Activated naive CD4-positive, alpha-beta T cell treated with Interleukin-2 at 50 U/mL for 16 hours (primary cell): ENCODE measurements around the gene MYL10.

Experiments used
- DNase-seq: peaks from one replicate; pipeline ENCODE4 v3.0.0-alpha.2; 2020

MYL10 gene

DNA sequence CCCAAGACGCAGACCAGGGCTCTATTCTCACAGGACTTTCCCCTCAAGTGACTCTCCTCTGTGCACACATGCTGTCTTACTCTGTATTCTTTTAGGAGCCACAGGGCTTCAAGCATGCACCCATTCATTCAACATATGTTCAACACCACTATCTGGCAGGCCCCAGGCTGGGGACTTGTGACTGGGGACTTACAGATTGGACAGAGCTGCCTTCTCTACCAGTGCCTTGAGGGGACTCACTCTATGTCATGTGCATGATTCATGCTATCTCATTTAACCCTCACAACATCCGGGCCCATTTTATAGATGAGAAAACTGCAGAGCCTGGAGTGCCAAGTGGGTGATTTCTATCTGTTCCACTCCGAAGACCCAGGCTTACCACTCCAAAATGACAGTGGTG lies 34.3 kb downstream of the MYL10 start:
- no peak for DNase-seq

DNA sequence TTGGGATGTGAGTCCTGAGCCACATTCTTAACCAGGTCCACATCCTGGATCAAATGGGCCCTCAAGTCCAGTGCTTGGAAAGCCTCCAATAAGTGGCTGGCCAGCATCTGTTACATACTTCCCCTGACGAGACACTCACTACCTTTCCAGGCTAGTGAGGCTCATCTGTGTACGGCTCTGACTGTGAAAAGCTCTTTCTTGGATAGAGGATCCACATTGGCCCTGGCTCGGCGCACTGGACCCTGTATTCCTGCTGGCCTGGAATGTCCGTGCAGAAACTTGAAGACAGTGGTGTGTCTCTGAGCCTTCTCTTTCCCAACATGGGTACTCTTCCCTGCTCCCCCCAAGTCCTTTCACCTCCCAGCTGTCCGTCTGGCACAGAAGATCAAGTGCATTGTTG lies 35.5 kb downstream of the MYL10 start:
- DNase-seq: no peak

DNA sequence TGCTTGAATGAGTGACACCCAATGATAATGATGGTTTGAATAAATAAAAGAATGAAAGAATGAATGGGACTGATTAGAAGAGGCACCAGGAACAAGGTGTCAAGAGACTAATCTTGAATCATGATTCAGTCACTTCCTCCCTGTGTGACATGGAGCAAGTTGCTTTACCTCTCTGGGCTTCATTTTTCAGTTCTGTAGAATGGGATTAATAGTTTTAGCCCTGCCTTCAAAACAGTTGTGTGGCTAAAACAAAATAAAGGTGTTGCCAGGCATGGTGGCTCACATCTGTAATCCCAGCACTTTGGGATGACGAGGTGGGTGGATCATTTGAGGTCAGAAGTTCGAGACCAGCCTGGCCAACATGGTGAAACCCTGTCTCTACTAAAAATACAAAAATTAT lies 37.6 kb downstream of the MYL10 start:
- DNase-seq: no peak

DNA sequence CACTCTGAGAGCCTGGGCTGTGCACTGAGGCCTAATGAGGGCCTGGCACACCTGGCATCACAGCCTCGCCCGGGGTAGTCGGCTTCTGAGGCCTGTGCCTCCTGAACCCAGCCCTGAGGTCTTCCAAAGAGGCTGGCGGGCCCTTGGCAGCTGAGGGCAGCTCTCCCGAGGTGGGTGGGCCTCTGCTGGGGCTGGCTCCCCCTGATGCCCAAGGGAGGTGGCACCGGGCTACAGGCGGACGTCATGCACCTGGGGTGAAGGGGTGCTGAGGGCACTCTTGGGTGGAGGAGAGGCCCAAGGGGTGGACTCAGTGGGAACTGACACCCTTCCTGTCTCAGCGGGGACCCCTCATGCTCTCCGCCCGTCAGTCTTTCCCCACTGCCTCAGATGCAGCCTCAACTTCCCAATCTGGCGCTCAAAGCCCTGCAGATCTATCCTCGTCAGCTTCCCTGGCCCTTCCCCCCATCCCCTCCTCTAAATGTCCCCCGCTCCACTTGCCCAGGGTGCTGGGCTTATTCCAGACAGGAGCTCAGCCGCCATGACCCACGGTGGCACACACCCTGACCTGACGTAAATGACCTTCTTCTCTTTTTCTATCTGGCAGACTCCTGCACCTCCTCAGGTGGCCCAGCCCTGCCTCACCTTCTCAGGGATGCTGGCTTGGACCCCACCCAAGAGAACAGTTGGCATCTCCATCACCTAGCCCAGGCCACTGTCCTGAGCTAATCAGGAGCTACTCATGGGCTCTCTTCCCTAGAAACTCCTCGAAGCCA lies 38.2 kb downstream of the MYL10 start:
- no peak for DNase-seq

GRCh38 chr7:101589976-101590662 lies 39.0 kb downstream of the MYL10 start:
- no peak for DNase-seq

DNA sequence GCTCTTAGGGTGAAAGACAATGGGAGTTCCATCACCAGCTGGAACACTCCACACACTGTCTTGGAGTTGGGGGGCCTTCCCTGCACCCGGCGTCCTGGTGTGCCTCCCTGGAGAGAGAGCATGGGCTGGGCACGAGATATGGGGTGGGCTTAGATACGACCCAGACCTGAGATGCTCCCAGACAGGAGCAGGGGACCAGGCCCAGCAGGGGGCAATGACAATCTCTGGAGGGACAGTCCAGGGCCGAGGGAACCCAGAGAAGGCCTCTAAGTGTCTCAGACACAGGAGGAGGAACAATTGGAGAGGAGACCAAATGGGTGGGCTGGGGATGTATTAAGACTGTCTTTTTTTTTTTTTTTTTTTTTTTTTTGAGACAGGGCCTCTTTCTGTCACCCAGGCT lies 40.0 kb downstream of the MYL10 start:
- DNase-seq: no peak

- no peak for DNase-seq
Observed at GRCh38 chr7:101588131-101588935, 40.8 kb downstream of the MYL10 start.

DNA sequence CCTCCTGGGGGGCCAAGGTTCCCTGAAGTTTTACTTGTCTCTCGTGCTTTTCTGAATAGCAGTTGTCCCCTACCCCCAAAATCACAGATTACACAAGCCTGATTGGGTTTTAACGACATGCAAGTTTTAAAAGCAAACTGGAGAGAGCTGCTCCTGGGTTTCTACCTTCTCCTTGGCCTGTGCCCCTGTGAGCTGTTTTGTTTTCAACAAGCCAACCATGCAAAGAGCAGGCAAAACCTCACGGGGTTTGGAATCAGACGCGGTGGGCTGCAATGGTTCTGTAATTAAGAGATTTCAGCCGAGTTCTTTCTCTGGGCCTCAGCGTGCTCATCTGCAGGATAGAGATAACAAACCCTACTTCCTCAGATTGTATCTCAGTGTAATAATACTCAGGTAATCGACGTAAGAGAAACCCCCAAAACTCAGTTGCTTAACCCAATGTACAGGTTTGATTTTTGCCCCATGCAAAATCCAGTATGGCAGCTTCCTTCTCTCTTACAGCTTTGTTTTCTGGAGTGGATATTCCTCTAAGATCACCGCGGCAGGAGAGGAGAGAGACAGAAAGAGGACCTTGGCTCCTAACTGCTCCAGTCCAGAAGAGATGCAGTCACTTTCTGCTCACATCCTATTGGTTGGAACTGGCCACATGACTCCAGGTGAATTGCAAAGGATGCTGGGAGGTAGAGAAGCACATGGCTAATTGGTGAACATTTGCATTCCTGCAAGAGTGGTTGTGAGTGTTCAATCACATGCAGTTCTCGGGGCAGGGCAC lies 42.0 kb downstream of the MYL10 start:
- no peak for DNase-seq

- DNase-seq: no peak
Observed at GRCh38 chr7:101586078-101586905, 42.8 kb downstream of the MYL10 start.

DNA sequence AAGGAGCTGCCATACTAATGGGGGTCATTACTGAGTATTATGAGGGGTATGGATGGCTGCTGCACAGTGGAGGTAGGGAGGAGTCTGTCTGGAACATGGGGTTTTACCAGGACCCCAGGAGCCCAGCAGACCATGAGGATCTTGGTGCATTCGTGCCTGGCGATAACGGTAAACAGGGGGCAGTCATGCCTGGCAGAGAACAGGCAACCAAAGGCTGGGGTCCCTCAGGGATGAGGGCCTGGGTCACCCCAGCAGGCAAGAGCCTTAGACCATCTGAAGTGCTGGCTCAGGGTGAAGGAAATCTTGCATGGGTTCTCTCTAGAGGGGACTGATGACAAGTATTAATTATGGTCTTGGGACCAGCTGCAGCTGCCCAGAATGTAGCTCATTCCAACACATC lies 46.1 kb downstream of the MYL10 start:
- DNase-seq: no peak

DNA sequence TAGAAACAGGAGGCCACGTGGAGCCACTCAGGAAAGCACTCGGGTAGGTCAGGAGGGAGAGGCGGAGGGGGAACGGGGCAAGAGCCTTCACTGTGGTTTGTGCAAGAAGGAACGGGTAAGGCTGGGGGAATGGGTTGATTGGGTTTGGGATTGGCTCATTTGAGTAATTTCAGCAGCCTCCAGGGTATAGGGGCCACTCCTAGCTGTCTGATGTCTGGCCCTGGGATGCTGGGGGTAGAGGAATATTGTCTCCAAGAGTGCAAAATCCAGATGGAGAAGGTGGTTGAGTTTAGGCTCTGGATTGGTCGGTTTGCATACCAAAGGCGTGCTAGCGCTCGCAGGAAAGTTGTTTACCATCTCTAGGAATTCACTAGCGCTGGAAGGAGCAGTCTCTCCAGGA lies 47.2 kb downstream of the MYL10 start:
- DNase-seq: no peak

DNA sequence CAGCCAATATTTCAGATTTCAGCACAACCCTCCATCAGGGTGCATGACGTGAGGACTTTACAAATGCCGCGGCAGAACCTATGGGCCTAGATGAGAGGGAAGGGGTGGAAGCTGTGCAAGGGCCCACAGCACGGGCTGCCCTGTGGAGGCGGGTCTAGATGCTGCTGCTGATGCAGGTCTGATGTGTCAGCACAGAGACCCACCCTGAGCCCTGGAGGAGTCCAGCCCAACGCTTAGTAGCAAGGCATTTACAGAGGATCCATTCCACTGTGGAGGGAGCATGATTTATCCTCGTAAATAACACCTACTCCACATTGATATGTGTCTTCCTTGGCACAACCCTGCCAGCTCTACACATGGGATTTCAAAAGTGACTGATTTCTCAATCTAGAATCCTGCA lies 48.5 kb downstream of the MYL10 start:
- DNase-seq: no peak

GRCh38 chr7:101578552-101578951 lies 50.5 kb downstream of the MYL10 start:
- DNase-seq: no peak

DNA sequence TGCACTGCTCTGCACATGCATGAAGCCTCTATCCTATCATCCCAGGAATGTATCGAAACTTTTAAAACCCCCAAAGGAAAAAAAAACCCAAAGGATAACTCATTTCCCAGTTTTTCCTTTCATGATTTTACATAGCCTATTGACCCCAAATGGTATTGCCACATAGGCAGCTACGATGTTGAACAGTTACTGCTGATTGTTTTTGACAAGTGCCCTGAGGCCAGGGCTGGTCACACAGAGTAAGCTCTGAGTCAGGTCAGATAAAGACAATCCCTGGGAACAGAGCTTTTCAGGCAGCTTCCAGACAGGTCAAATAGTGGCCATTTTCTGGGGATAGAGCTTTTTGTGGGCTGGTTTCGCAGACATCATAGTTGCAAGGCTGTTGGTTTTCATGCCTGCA lies 52.1 kb downstream of the MYL10 start:
- no peak for DNase-seq

GRCh38 chr7:101575721-101576120 lies 53.4 kb downstream of the MYL10 start:
- no peak for DNase-seq

- DNase-seq: no peak
Observed at GRCh38 chr7:101575168-101575567, 53.9 kb downstream of the MYL10 start.

GRCh38 chr7:101572156-101572555 lies 56.9 kb downstream of the MYL10 start:
- no peak for DNase-seq

DNA sequence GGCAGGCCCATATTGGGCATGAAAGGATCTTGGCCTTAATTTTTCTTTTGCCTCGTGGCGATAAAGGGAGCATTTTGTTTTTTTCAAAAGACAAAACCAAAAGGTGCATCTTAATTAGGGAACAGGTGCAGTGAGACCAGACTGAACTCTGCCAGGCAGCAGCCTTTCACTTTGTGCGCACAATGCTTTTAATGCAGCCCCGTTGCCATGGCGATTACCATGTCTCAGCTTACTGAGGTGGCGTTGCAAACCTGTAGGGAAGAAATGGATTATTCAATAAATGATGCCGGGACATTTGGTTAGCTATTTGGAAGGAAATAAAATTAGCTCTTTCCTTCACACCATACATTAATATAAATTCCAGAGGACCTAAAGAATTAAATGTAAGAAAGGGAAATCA lies 61.9 kb downstream of the MYL10 start:
- DNase-seq: no peak

DNA sequence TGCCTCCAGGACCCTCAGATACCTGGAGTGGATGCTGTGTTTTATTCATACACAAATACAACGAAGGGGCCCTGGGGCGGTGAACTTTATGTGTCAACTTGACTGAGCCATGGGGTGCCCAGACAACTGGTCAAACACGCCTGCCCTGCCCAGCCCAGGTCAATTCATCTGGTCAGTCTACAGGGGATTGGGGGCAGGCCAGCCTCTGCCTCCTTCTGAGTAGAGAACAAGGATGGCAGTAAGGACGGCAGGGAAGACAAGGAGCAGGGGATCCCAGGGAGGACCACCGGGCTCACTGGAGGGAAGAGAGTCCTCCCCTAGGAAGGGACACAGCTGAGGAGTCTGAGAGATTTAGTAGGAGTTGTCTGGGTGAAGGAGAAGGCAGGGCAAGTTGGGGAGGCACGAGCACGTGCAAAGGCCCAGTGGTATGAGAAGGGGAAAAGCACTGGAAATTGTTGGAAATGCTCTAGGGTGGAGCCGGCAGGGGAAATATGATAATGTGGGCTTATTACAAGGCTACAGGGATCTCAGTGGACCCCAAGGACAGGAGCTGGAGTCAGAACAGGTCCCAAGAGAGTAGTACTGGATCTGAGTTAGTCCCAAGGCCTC lies 63.4 kb downstream of the MYL10 start:
- DNase-seq: no peak

DNA sequence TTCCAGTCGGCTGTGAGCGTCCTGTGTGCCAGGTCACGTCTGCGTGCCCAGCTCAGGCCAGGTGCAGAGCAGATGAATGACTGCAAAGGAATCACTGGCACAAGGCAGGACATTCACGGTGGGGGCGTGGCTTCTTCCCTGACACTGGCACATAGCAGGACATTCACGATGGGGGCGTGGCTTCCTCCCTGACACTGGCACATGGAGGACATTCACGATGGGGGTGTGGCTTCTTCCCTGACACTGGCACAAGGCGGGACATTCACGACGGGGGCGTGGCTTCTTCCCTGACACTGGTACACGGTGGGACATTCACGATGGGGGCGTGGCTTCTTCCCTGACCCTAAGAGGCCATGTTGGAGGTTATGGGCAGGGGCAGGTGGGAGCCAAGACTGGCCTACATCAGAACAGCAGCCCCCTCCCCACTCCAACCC lies 64.3 kb downstream of the MYL10 start:
- DNase-seq: no peak

DNA sequence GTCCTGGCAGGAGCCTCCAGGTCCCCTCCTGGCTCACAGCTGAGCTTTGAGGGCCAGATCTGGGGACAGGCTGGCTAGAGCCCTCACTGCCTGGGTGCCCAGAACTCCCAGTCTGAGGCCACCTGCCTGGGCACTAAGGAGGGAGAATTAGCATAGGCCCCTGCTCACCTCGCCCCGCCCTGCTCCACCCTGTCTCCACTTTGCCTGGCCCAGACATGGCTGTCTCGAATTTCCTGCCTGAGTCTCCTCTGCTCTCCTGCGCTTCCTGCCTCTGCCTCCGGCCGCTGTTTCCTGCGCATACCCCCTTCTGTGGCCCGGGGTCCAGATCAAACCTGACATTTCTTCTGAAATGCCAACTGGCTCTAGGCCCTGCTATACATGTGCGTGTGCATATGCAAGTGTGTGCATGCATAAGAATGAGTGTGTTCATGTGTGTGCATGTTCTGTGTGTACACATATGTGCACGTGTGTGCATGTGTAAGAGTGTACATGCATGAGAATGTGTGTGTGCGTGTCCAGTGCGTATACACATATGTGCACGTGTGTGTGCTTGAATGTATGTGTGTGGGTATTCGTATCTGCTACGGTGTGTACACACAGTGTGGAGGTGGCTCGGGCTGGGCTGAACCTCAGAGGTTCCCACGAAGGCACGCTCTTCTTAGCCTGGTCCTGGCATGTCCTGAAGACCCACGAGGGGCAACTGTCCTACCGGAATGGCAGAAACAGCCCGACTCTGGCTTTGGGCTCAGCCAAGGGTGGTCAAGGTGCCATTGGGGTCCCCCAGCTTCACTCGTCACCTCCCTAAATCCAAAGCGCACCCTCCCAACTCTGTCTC lies 64.9 kb downstream of the MYL10 start:
- no peak for DNase-seq
